Measurements from ENCODE around the gene CSGALNACT2. TPM values are rescaled to one million over a fixed set of nuclear protein-coding genes. Genes with fewer than 3 reads are reported as not detected.

CSGALNACT2 gene, protein sequence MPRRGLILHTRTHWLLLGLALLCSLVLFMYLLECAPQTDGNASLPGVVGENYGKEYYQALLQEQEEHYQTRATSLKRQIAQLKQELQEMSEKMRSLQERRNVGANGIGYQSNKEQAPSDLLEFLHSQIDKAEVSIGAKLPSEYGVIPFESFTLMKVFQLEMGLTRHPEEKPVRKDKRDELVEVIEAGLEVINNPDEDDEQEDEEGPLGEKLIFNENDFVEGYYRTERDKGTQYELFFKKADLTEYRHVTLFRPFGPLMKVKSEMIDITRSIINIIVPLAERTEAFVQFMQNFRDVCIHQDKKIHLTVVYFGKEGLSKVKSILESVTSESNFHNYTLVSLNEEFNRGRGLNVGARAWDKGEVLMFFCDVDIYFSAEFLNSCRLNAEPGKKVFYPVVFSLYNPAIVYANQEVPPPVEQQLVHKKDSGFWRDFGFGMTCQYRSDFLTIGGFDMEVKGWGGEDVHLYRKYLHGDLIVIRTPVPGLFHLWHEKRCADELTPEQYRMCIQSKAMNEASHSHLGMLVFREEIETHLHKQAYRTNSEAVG
- polyA plus RNA-seq (2012; rRNA removed) = 11.5 and 16.0 TPM in 2 replicates
- 16.1 and 21.2 TPM in 2 replicates for polyA plus RNA-seq (2012; cell fraction: cytosol; rRNA removed)
- polyA plus RNA-seq (2012; cell fraction: nucleus; rRNA removed) = 10.9 and 19.7 TPM in 2 replicates

DNA sequence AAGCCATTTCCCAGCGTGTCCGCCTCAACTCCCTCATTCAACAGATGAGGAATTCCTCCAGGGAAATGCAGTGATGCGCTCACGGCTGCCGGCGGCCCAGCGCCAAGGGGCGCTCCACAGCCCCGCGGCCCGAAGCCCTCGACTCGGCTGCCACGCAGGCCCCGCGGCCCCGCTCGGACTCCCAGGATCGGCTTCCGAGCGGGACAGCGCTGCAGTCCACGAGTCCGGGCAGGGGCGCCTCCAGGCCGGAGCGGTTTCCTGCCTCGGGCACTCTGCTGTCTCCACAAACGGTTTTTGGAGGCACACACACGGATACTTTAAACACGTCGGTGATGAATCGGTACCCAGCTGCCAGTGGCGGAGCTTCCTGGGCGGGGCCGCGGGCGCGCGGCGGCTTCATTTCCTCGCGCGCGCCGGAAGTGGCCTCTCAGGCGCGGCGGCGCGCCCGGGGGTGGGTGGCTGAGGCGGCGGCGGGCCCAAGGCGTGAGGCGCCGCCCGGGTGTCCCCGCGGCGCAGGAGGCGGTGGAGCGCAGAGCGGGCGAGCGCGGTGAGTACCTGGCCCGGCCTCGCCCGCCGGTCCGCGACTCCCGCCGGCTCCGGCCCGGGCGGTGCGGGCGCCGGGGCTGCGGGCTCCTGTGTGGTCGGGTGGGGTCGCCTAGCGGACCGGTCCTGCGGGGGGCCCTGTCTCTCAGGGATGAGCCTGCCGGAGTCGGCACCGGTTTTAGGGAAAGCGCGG is at the start of gene CSGALNACT2:
TSS of gene CSGALNACT2 (plus strand) at position 425 of the 736 bp plus-strand sequence. CDS start 16,705 bp downstream, outside the sequence.
- H2AFZ ChIP-seq (ENCODE audit: low read depth) = peak within 1 kb of the TSS; percentile 94
- H3K4me2 ChIP-seq = peak within 1 kb of the TSS; percentile 96
- DNase-seq = peak; percentile 94
- H3K4me1 ChIP-seq (ENCODE audit: control insufficient read depth in 1 of 2, insufficient read depth in 2 of 2, low read depth in 1 of 2, low read length in 1 of 2) = peaks cover 13 to 14% of the 10 kb centered on the region in 2 experiments; a peak in 3 of 4 replicates
- TF ChIP-seq RFX5 (IDR thresholded peaks at IDR 0.05; ENCODE audit: low read length) (no peak), MXI1 (IDR thresholded peaks at IDR 0.05; ENCODE audit: low read depth, low read length) (peak; percentile 71), FOXM1 (IDR thresholded peaks at IDR 0.05; ENCODE audit: low read depth) (no peak), ELF1 (IDR thresholded peaks at IDR 0.05) (peak; percentile 37; the same call in 1 of the 2 replicates), NRF1 (IDR thresholded peaks at IDR 0.05; ENCODE audit: low read depth, low read length) (no peak), TCF12 (IDR thresholded peaks at IDR 0.05) (no peak), SMC3 (IDR thresholded peaks at IDR 0.05; ENCODE audit: low read depth, low read length) (0 out of 2 replicates have a peak, but pooled peaks have one; percentile 8), EP300 (IDR thresholded peaks at IDR 0.05; ENCODE audit: borderline replicate concordance in 1 of 2, low read depth in 1 of 2, low read length in 1 of 2) (0 out of 4 replicates have a peak, but pooled peaks of 1 of the 2 experiments have one; percentile 23), RXRA (IDR thresholded peaks at IDR 0.05; ENCODE audit: borderline replicate concordance, low read depth) (no peak), GATA2 (CRISPR knock-in tag; IDR thresholded peaks at IDR 0.05) (no peak), TAF1 (IDR thresholded peaks at IDR 0.05; ENCODE audit: borderline replicate concordance, low read depth, low read length) (peak; percentile 64), POLR2AphosphoS5 (IDR thresholded peaks at IDR 0.05; ENCODE audit: low read depth, low read length) (peak; percentile 87), NFIC (IDR thresholded peaks at IDR 0.05; ENCODE audit: borderline replicate concordance) (no peak), GABPA (IDR thresholded peaks at IDR 0.05; ENCODE audit: low read depth) (peak; percentile 74), FOXJ3 (CRISPR knock-in tag; IDR thresholded peaks at IDR 0.05) (no peak), YY1 (IDR thresholded peaks at IDR 0.05; ENCODE audit: low read depth) (no peak)
- TF ChIP-seq, protein P1, sequence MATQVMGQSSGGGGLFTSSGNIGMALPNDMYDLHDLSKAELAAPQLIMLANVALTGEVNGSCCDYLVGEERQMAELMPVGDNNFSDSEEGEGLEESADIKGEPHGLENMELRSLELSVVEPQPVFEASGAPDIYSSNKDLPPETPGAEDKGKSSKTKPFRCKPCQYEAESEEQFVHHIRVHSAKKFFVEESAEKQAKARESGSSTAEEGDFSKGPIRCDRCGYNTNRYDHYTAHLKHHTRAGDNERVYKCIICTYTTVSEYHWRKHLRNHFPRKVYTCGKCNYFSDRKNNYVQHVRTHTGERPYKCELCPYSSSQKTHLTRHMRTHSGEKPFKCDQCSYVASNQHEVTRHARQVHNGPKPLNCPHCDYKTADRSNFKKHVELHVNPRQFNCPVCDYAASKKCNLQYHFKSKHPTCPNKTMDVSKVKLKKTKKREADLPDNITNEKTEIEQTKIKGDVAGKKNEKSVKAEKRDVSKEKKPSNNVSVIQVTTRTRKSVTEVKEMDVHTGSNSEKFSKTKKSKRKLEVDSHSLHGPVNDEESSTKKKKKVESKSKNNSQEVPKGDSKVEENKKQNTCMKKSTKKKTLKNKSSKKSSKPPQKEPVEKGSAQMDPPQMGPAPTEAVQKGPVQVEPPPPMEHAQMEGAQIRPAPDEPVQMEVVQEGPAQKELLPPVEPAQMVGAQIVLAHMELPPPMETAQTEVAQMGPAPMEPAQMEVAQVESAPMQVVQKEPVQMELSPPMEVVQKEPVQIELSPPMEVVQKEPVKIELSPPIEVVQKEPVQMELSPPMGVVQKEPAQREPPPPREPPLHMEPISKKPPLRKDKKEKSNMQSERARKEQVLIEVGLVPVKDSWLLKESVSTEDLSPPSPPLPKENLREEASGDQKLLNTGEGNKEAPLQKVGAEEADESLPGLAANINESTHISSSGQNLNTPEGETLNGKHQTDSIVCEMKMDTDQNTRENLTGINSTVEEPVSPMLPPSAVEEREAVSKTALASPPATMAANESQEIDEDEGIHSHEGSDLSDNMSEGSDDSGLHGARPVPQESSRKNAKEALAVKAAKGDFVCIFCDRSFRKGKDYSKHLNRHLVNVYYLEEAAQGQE (IDR thresholded peaks at IDR 0.05; ENCODE audit: low read depth, low read length) = 0 out of 2 replicates have a peak, but pooled peaks have one; percentile 13
- TF ChIP-seq, protein P2, sequence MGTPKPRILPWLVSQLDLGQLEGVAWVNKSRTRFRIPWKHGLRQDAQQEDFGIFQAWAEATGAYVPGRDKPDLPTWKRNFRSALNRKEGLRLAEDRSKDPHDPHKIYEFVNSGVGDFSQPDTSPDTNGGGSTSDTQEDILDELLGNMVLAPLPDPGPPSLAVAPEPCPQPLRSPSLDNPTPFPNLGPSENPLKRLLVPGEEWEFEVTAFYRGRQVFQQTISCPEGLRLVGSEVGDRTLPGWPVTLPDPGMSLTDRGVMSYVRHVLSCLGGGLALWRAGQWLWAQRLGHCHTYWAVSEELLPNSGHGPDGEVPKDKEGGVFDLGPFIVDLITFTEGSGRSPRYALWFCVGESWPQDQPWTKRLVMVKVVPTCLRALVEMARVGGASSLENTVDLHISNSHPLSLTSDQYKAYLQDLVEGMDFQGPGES (IDR thresholded peaks at IDR 0.05; ENCODE audit: low read depth, low read length) = no peak
- TF ChIP-seq, protein P3, sequence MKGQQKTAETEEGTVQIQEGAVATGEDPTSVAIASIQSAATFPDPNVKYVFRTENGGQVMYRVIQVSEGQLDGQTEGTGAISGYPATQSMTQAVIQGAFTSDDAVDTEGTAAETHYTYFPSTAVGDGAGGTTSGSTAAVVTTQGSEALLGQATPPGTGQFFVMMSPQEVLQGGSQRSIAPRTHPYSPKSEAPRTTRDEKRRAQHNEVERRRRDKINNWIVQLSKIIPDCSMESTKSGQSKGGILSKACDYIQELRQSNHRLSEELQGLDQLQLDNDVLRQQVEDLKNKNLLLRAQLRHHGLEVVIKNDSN (IDR thresholded peaks at IDR 0.05; ENCODE audit: borderline replicate concordance, low read depth) = no peak
- TF ChIP-seq, protein P4, sequence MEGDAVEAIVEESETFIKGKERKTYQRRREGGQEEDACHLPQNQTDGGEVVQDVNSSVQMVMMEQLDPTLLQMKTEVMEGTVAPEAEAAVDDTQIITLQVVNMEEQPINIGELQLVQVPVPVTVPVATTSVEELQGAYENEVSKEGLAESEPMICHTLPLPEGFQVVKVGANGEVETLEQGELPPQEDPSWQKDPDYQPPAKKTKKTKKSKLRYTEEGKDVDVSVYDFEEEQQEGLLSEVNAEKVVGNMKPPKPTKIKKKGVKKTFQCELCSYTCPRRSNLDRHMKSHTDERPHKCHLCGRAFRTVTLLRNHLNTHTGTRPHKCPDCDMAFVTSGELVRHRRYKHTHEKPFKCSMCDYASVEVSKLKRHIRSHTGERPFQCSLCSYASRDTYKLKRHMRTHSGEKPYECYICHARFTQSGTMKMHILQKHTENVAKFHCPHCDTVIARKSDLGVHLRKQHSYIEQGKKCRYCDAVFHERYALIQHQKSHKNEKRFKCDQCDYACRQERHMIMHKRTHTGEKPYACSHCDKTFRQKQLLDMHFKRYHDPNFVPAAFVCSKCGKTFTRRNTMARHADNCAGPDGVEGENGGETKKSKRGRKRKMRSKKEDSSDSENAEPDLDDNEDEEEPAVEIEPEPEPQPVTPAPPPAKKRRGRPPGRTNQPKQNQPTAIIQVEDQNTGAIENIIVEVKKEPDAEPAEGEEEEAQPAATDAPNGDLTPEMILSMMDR (IDR thresholded peaks at IDR 0.05) = no peak; the same call in 1 of the 2 replicates
- TF ChIP-seq, protein P5, sequence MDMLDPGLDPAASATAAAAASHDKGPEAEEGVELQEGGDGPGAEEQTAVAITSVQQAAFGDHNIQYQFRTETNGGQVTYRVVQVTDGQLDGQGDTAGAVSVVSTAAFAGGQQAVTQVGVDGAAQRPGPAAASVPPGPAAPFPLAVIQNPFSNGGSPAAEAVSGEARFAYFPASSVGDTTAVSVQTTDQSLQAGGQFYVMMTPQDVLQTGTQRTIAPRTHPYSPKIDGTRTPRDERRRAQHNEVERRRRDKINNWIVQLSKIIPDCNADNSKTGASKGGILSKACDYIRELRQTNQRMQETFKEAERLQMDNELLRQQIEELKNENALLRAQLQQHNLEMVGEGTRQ (IDR thresholded peaks at IDR 0.05; ENCODE audit: borderline replicate concordance, low read depth, low read length) = no peak
- peaks cover 0 to 5% of the 10 kb centered on the region in 2 experiments for H3K36me3 ChIP-seq (replicated peaks in 1 of 2; ENCODE audit: control insufficient read depth in 1 of 2, insufficient read depth in 2 of 2, low read length in 1 of 2)
- POLR2A ChIA-PET = interaction anchor here (0.6 to 1.0 kb wide), 4 partner anchors 9 to 54 kb away, joined by 3 read pairs; no protein-coding TSS in a partner anchor
- CTCF ChIA-PET = interaction anchor here (0.9 to 1.7 kb wide), 7 partner anchors 16 to 213 kb away, joined by 3 to 5 read pairs (median 4); no protein-coding TSS in a partner anchor
- peaks cover 35% of the 10 kb centered on the region for H4K20me1 ChIP-seq (ENCODE audit: insufficient read depth)
- no peaks in the 10 kb centered on the region for H3K9me3 ChIP-seq
- H3K27me3 ChIP-seq (ENCODE audit: insufficient read depth) = no peaks in the 10 kb centered on the region
- 0% methylated on average over 19 of the region's 93 CpGs for WGBS (ENCODE audit: low lambda C conversion rate)
- H3K9ac ChIP-seq = peak within 1 kb of the TSS; percentile 96
- peak within 1 kb of the TSS; percentile 93 to 97 for H3K27ac ChIP-seq (ENCODE audit: low read depth in 2 of 2, low read length in 1 of 2)
- no peaks in the 10 kb centered on the region for H3K9me2 ChIP-seq
- H3K4me3 ChIP-seq (ENCODE audit: low read depth in 2 of 2, low read length in 1 of 2) = peak within 1 kb of the TSS; percentile 92 to 93
- H3K79me2 ChIP-seq (ENCODE audit: insufficient read depth) = peaks cover 64% of the 10 kb centered on the region
- peaks cover 14% of the 10 kb centered on the region for H3F3A ChIP-seq (replicated peaks; ENCODE audit: insufficient read depth)

All from SK-N-SH (cell line).